Measurements from ENCODE around the gene NLRP12.
A peak's percentile ranks its signal among the peaks of the same experiment; 100 is the strongest.

Gene NLRP12

DNA sequence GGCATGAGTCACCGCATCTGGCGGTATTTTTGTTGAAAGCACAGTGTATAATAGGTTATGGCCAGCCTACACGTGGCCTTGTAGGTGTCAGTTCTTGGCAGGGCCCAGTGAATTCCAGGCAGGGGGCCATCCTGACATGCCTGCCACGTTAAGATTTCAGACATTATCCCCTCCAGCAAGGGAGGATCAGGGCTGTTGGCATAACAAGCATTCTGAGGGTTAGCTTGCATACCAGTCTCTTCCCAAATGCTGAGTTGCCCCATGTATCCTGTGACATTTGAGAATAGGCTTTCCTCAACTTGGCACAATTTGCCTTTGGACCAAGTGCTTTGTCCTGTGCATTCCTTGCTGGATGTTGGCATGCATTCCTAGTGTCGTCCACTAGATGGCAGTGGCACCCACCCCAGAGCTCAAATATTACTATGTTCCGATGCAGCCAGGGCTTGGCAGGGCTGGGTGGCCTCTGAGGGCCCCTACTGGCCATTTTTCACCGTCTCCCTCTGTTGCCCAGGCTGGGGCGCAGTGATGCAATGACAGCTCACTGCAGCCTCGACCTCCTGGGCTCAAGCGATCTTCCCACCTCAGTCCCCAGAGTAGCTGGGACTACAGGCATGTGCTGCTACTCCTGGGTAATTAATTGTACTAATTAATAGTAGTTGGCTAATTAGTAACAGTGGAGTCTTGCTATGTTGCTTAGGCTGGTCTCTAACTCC is 31.2 kb downstream of the NLRP12 start:
- no peaks in the 10 kb centered on the region for H3K79me2 ChIP-seq (ENCODE audit: control insufficient read depth, low read length)
- H4K20me1 ChIP-seq (ENCODE audit: control insufficient read depth, insufficient read depth, low read depth, low read length): no peaks in the 10 kb centered on the region
- H3F3A ChIP-seq (ENCODE audit: control insufficient read depth, insufficient read depth): no peaks in the 10 kb centered on the region
- H3K27me3 ChIP-seq (ENCODE audit: control insufficient read depth, low read length): no peaks in the 10 kb centered on the region
- TF ChIP-seq, protein P1, sequence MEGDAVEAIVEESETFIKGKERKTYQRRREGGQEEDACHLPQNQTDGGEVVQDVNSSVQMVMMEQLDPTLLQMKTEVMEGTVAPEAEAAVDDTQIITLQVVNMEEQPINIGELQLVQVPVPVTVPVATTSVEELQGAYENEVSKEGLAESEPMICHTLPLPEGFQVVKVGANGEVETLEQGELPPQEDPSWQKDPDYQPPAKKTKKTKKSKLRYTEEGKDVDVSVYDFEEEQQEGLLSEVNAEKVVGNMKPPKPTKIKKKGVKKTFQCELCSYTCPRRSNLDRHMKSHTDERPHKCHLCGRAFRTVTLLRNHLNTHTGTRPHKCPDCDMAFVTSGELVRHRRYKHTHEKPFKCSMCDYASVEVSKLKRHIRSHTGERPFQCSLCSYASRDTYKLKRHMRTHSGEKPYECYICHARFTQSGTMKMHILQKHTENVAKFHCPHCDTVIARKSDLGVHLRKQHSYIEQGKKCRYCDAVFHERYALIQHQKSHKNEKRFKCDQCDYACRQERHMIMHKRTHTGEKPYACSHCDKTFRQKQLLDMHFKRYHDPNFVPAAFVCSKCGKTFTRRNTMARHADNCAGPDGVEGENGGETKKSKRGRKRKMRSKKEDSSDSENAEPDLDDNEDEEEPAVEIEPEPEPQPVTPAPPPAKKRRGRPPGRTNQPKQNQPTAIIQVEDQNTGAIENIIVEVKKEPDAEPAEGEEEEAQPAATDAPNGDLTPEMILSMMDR (IDR thresholded peaks at IDR 0.05; ENCODE audit: low read depth, low read length, poor library complexity, severe bottlenecking): peak; percentile 98
- no peak for TF ChIP-seq EZH2phosphoT487 (IDR thresholded peaks at IDR 0.05; ENCODE audit: borderline replicate concordance, low read length)
- H3K4me2 ChIP-seq (ENCODE audit: low read length): no peak overlapping the region
- H3K4me3 ChIP-seq (ENCODE audit: low read length): no peak overlapping the region
- no peaks in the 10 kb centered on the region for H3K4me1 ChIP-seq (ENCODE audit: control insufficient read depth, low read length)
- H3K9me2 ChIP-seq (replicated peaks; ENCODE audit: control insufficient read depth, low read length): no peaks in the 10 kb centered on the region
- no peaks in the 10 kb centered on the region for H3K9me3 ChIP-seq (ENCODE audit: control insufficient read depth, insufficient read depth, low read length)
- H3K36me3 ChIP-seq (ENCODE audit: control insufficient read depth, low read length): no peaks in the 10 kb centered on the region
- H3K27ac ChIP-seq (ENCODE audit: low read depth, low read length): no peak overlapping the region

DNA sequence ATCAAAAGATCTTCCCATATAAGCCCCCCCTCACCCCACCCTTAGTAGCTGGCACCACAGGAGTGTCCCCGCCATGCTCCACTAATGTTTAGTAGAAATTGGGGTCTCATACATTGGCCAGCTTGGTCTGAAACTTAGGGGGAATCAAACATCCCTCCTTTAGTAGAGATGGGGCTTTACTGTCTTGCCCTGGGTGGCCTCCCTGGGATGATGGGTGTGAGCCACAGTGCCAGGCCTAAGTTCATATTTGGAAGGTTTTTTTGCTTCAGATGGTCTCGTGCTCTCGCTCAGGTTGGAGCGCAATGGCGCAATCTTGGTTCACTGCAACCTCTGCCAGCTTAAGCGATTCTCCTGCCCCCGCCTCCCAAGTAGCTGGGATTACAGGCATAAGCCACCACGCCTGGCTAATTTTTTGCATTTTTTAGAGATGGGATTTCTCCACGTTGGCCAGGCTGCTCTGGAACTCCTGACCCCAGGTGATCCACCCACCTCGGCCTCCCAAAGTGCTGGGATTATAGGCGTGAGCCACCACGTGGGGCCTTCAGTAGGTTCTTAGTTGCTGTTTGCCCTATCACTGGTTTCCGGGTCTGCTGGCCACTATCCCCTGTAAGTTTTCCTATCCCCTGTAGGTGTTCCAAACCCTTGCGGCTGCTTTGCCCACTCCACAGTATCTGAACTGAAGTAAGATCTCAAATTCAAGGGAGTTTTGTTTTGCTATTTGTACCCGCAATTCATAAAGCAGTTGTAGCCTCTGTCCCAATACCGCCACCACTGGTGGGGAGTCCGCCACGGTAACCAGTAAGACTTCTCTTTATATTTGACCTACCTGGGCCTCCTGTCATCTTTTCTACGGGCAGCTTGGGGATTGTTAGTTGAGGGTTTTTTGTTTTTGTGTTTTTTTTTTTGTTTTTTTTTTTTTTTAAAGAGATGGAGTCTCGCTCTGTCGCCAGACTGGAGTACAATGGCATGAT is 34.1 kb downstream of the NLRP12 start:
- no peaks in the 10 kb centered on the region for H3K27me3 ChIP-seq (ENCODE audit: control insufficient read depth, low read length)
- H3F3A ChIP-seq (ENCODE audit: control insufficient read depth, insufficient read depth): no peaks in the 10 kb centered on the region
- H3K4me3 ChIP-seq (ENCODE audit: low read length): no peak overlapping the region
- H3K27ac ChIP-seq (ENCODE audit: low read depth, low read length): no peak overlapping the region
- H3K4me2 ChIP-seq (ENCODE audit: low read length): no peak overlapping the region
- H3K36me3 ChIP-seq (ENCODE audit: control insufficient read depth, low read length): no peaks in the 10 kb centered on the region
- H3K9me3 ChIP-seq (ENCODE audit: control insufficient read depth, insufficient read depth, low read length): no peaks in the 10 kb centered on the region
- no peaks in the 10 kb centered on the region for H3K9me2 ChIP-seq (replicated peaks; ENCODE audit: control insufficient read depth, low read length)
- TF ChIP-seq, protein P1 (IDR thresholded peaks at IDR 0.05; ENCODE audit: low read depth, low read length, poor library complexity, severe bottlenecking): no peak
- TF ChIP-seq EZH2phosphoT487 (IDR thresholded peaks at IDR 0.05; ENCODE audit: borderline replicate concordance, low read length): no peak
- H3K4me1 ChIP-seq (ENCODE audit: control insufficient read depth, low read length): no peaks in the 10 kb centered on the region
- H4K20me1 ChIP-seq (ENCODE audit: control insufficient read depth, insufficient read depth, low read depth, low read length): no peaks in the 10 kb centered on the region
- no peaks in the 10 kb centered on the region for H3K79me2 ChIP-seq (ENCODE audit: control insufficient read depth, low read length)

DNA sequence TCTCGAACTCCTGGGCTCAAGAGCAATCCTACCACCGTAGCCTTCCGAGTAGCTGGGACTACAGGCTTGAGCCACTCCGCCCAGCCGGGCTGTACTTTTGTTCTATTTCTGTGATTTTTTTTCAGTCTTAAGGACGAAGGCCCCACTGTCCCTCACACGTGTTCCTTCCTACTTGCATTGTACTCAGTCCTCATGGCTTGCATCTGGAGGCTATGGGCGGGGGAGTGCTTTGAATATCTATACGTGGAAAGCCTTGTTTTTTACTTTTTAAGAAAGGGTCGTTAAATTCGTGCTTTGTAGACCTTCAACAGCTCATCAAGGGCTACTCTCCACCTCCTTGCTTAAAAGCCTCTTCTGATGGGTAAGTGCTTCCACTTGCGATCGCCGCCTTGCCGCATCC is 36.8 kb downstream of the NLRP12 start:
- no peaks in the 10 kb centered on the region for H3K9me2 ChIP-seq (replicated peaks; ENCODE audit: control insufficient read depth, low read length)
- H3F3A ChIP-seq (ENCODE audit: control insufficient read depth, insufficient read depth): no peaks in the 10 kb centered on the region
- H3K4me3 ChIP-seq (ENCODE audit: low read length): no peak overlapping the region
- no peaks in the 10 kb centered on the region for H3K9me3 ChIP-seq (ENCODE audit: control insufficient read depth, insufficient read depth, low read length)
- no peaks in the 10 kb centered on the region for H3K4me1 ChIP-seq (ENCODE audit: control insufficient read depth, low read length)
- H3K4me2 ChIP-seq (ENCODE audit: low read length): no peak overlapping the region
- no peak for TF ChIP-seq EZH2phosphoT487 (IDR thresholded peaks at IDR 0.05; ENCODE audit: borderline replicate concordance, low read length)
- TF ChIP-seq, protein P1 (IDR thresholded peaks at IDR 0.05; ENCODE audit: low read depth, low read length, poor library complexity, severe bottlenecking): no peak
- no peaks in the 10 kb centered on the region for H3K36me3 ChIP-seq (ENCODE audit: control insufficient read depth, low read length)
- H3K27me3 ChIP-seq (ENCODE audit: control insufficient read depth, low read length): no peaks in the 10 kb centered on the region
- H3K79me2 ChIP-seq (ENCODE audit: control insufficient read depth, low read length): no peaks in the 10 kb centered on the region
- H3K27ac ChIP-seq (ENCODE audit: low read depth, low read length): no peak overlapping the region
- H4K20me1 ChIP-seq (ENCODE audit: control insufficient read depth, insufficient read depth, low read depth, low read length): no peaks in the 10 kb centered on the region

All from DOHH2 (cell line).